Thoracic aorta (tissue), 2 donors: ENCODE results near the gene ANKRD13C. TPM values are rescaled to one million over a fixed set of nuclear protein-coding genes. Genes with fewer than 3 reads are reported as not detected.

Experiments
- ATAC-seq: fragments of 150-250 bp; one replicate; pipeline ENCODE4 v1.8.0; 2017; ENCODE audit warnings: low read depth; ENCODE audit not compliant: insufficient number of reproducible peaks, low FRiP score
- DNase-seq: peaks from one replicate; pipeline ENCODE4 v3.0.0-alpha.2; 2020; ENCODE audit warnings: low spot score
- H3K27ac ChIP-seq, 2 donors: fragments of 200-600 bp; sonication (generic); 1 replicate in 1 of 2; 2 replicates in 1 of 2; pipeline ENCODE4 v1.5.1; 2016; ENCODE audit warnings: mild to moderate bottlenecking in 2 of 2, moderate library complexity in 2 of 2
- H3K27me3 ChIP-seq: fragments of 200-600 bp; sonication (generic); replicated peaks from 2 replicates; pipeline ENCODE4 v1.6.0; 2016; ENCODE audit warnings: mild to moderate bottlenecking; ENCODE audit not compliant: insufficient read depth
- H3K36me3 ChIP-seq: fragments of 200-600 bp; sonication (generic); one replicate; pipeline ENCODE4 v1.5.1; 2016
- H3K4me1 ChIP-seq, 2 donors: fragments of 200-600 bp; sonication (generic); 1 replicate in 1 of 2; 2 replicates in 1 of 2; pipeline versions ENCODE4 v1.5.1 to v1.6.0; 2016; ENCODE audit warnings: low read depth in 2 of 2, mild to moderate bottlenecking in 1 of 2; ENCODE audit not compliant: control insufficient read depth in 1 of 2
- H3K4me3 ChIP-seq: fragments of 200-600 bp; sonication (generic); 2 replicates; pipeline ENCODE4 v1.5.1; 2016; ENCODE audit warnings: mild to moderate bottlenecking
- H3K9me3 ChIP-seq: fragments of 200-600 bp; sonication (generic); 2 replicates; pipeline ENCODE4 v1.5.1; 2016
- total RNA-seq, 2 donors: library from RNA; depleted of rRNA; stranded (reverse); fragments of >200 nt; gene quantifications; one replicate each; pipeline versions ENCODE4 v1.1.0 to v1.2.3, GENCODE V29; 2016
- TF ChIP-seq, protein P1 (sequence below): fragments of 200-600 bp; sonication (generic); IDR thresholded peaks from one replicate; pipeline ENCODE4 v1.5.1; 2019; ENCODE audit warnings: antibody characterized with exemption

ANKRD13C gene
- total RNA-seq, 2 donors from 2014 or later = 19.6 to 34.4 TPM

DNA sequence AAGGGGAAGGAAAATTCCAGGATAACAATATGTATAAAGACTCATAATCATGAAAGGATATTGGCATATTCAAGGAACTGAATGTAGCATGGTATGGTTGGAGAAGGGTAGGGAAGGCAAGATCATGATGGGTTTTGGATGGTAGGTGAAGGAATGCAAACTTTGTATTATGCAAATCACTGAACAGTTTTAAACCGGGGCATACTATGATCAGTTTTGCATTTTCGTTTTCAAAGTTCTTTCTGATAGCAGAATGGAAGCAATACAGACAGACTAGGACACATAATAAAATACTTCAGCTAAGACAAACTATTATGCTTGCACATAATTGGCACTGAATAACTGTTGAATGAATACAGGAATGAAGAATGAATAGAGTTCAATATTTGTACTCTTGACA is 42.1 kb upstream of the ANKRD13C start:
- Histone ChIP-seq H3K36me3 (no peaks in the 10 kb centered on the region), H3K4me1 (no peaks in the 10 kb centered on the region), H3K4me3 (no peak overlapping the region), H3K27ac (no peak overlapping the region), H3K27me3 (no peaks in the 10 kb centered on the region), H3K9me3 (no peaks in the 10 kb centered on the region)
- no peak for DNase-seq
- TF ChIP-seq, protein P1, sequence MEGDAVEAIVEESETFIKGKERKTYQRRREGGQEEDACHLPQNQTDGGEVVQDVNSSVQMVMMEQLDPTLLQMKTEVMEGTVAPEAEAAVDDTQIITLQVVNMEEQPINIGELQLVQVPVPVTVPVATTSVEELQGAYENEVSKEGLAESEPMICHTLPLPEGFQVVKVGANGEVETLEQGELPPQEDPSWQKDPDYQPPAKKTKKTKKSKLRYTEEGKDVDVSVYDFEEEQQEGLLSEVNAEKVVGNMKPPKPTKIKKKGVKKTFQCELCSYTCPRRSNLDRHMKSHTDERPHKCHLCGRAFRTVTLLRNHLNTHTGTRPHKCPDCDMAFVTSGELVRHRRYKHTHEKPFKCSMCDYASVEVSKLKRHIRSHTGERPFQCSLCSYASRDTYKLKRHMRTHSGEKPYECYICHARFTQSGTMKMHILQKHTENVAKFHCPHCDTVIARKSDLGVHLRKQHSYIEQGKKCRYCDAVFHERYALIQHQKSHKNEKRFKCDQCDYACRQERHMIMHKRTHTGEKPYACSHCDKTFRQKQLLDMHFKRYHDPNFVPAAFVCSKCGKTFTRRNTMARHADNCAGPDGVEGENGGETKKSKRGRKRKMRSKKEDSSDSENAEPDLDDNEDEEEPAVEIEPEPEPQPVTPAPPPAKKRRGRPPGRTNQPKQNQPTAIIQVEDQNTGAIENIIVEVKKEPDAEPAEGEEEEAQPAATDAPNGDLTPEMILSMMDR = no peak
- ATAC-seq = no peak

DNA sequence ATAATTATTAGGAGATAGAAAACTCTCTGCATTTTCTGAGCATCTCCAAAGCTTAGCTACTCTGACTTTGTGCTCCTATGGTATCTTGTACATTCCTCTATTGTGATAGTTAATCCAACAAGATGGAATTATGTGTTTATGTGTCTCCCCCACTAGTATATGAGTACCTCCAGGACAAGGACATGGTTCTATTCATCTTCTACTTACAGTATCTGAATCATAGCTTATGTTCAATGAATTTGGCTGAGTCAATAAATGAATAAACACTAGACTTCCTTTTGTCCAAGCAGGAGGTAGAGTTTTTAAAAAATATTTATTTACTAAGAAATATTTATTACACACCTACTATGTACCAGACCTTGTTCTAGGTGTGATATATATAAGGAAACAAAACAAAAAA is 38.1 kb upstream of the ANKRD13C start:
- DNase-seq (no peak), ATAC-seq (no peak)
- no peak overlapping the region for H3K4me3 ChIP-seq
- H3K27me3 ChIP-seq = no peaks in the 10 kb centered on the region
- H3K27ac ChIP-seq = no peak overlapping the region
- no peaks in the 10 kb centered on the region for H3K36me3 ChIP-seq
- no peaks in the 10 kb centered on the region for H3K4me1 ChIP-seq
- H3K9me3 ChIP-seq = no peaks in the 10 kb centered on the region
- TF ChIP-seq, protein P1 = no peak

DNA sequence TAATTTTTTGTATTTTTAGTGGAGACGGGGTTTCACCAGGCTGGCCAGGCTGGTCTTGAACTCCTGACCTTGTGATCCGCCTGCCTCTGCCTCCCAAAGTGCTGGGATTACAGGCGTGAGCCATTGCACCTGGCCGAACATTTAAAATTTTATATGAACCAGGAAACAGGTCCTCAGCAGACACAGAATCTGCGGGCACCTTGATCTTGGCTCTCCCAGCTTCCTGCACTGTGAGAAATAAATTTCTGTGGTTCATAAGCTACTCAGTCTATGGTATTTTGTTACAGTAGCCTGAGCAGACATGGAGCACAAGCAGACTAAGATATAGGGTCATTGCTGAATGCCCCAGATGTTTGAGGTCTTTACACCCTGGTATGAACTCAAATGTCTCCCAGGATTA is 33.0 kb upstream of the ANKRD13C start:
- H3K9me3 ChIP-seq = no peaks in the 10 kb centered on the region
- ATAC-seq (no peak), DNase-seq (no peak)
- H3K4me1 ChIP-seq = no peaks in the 10 kb centered on the region
- TF ChIP-seq, protein P1 = no peak
- H3K36me3 ChIP-seq = no peaks in the 10 kb centered on the region
- H3K27me3 ChIP-seq = no peaks in the 10 kb centered on the region
- no peak overlapping the region for H3K4me3 ChIP-seq
- H3K27ac ChIP-seq = no peak overlapping the region

DNA sequence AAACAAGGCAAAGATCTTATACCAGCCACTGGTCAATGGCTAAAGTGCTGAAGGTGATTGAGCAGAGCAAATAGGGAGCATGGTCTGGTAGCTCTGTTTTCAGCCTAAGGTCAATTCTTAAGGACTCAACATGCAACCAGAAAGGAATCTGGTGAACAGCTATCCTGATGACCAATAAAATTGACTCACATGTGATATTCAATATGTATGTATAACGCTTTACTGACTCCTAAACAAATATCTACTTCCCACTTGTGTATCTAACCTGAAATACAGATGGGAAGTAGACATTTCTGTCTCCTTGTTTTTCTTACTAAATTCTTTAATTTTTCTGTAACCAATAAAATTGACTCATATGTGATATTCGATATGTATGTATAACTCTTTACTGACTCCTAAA is 31.6 kb upstream of the ANKRD13C start:
- no peaks in the 10 kb centered on the region for H3K36me3 ChIP-seq
- no peak overlapping the region for H3K4me3 ChIP-seq
- H3K9me3 ChIP-seq = no peaks in the 10 kb centered on the region
- ATAC-seq = no peak
- no peaks in the 10 kb centered on the region for H3K27me3 ChIP-seq
- H3K27ac ChIP-seq = no peak overlapping the region
- TF ChIP-seq, protein P1 = no peak
- no peaks in the 10 kb centered on the region for H3K4me1 ChIP-seq
- no peak for DNase-seq

DNA sequence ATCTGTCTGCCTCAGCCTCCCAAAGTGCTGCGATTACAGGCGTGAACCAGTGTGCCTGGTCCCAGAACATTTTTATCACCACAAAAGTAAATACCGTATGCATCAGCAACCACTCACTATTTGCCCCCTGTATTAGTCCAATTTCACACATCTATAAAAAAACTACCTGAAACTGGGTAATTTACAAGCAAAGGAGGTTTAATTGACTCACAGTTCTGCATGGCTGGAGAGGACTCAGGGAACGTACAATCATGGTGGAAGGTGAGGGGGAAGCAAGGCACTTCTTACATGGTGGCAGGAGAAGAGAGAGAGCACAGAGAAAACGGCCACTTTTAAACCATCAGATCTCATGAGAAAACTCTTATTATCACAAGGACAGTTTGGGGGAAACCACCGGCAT is 31.0 kb upstream of the ANKRD13C start:
- no peak for DNase-seq
- no peak for ATAC-seq
- no peak overlapping the region for H3K4me3 ChIP-seq

More for the DNA sequence above, 31.0 kb upstream of the ANKRD13C start:
- no peaks in the 10 kb centered on the region for H3K36me3 ChIP-seq
- H3K9me3 ChIP-seq = no peaks in the 10 kb centered on the region
- TF ChIP-seq, protein P1 = no peak
- no peaks in the 10 kb centered on the region for H3K4me1 ChIP-seq
- no peaks in the 10 kb centered on the region for H3K27me3 ChIP-seq
- H3K27ac ChIP-seq = no peak overlapping the region
